ACC112 (cell line): ENCODE measurements around the gene TOPORS.
"Not testable (repeated sequence)": the region's sequence is repeated elsewhere in the genome, so short reads cannot be mapped to it uniquely, and the experiment has no call there.

Experiments used
- H2AFZ ChIP-seq: fragments of 200-600 bp; sonication (generic); one replicate; pipeline ENCODE4 v1.6.0; 2017; ENCODE audit warnings: antibody characterized with exemption, low read length; ENCODE audit not compliant: unreplicated experiment
- H3K27ac ChIP-seq: fragments of 200-600 bp; sonication (generic); 2 replicates; pipeline ENCODE4 v1.5.1; 2014; ENCODE audit warnings: low read depth, mild to moderate bottlenecking, antibody characterized with exemption, low read length, moderate library complexity
- H3K27me3 ChIP-seq: fragments of 200-600 bp; sonication (generic); 2 replicates; pipeline ENCODE4 v1.6.1; 2014; ENCODE audit warnings: mild to moderate bottlenecking, antibody characterized with exemption, low read length, moderate library complexity, mixed read lengths; ENCODE audit not compliant: insufficient read depth
- H3K36me3 ChIP-seq: fragments of 200-600 bp; sonication (generic); 2 replicates; pipeline ENCODE4 v1.6.1; 2016; ENCODE audit warnings: mild to moderate bottlenecking, antibody characterized with exemption, low read length, moderate library complexity, mixed read lengths; ENCODE audit not compliant: insufficient read depth
- H3K4me1 ChIP-seq: fragments of 200-600 bp; sonication (generic); one replicate; pipeline ENCODE4 v1.6.1; 2016; ENCODE audit warnings: low read length, mixed read lengths; ENCODE audit not compliant: insufficient read depth, unreplicated experiment, control insufficient read depth
- H3K4me3 ChIP-seq: fragments of 200-600 bp; sonication (generic); 2 replicates; pipeline ENCODE4 v1.5.1; 2014; ENCODE audit warnings: mild to moderate bottlenecking, low read depth, low read length
- H3K79me2 ChIP-seq: fragments of 200-600 bp; sonication (generic); one replicate; pipeline ENCODE4 v1.6.0; 2016; ENCODE audit warnings: low read length; ENCODE audit not compliant: control insufficient read depth, unreplicated experiment, insufficient read depth

Gene TOPORS

GRCh38 chr9:32552172-32552872 is at the start of gene TOPORS, which contains the start of gene SMIM27:
TSS of gene TOPORS (minus strand) at chr9:32552586. CDS start at chr9:32552436, 150 bp downstream.
TSS of gene SMIM27 (plus strand) at chr9:32552327. CDS start at chr9:32552435, 108 bp downstream.
- peaks cover 47% of the 10 kb centered on the region for H3K79me2 ChIP-seq
- H3K4me3 ChIP-seq = peak within 1 kb of the TSS; percentile 84

GRCh38 chr9:32599021-32599420 is 46.6 kb upstream of the TOPORS start:
- H3K4me1 ChIP-seq, H3K36me3 ChIP-seq, H2AFZ ChIP-seq, H3K27ac ChIP-seq, H3K79me2 ChIP-seq, H3K4me3 ChIP-seq: not testable (repeated sequence)
- peaks cover 34% of the 10 kb centered on the region; the same call in 1 of the 2 replicates for H3K27me3 ChIP-seq

More at GRCh38 chr9:32552172-32552872, at the start of gene TOPORS, which contains the start of gene SMIM27:
- Histone ChIP-seq H3K27me3 (no peaks in the 10 kb centered on the region), H3K27ac (peak within 1 kb of the TSS; percentile 87), H2AFZ (peak within 1 kb of the TSS; percentile 83), H3K4me1 (peaks cover 16% of the 10 kb centered on the region), H3K36me3 (peaks cover 3% of the 10 kb centered on the region; the same call in 1 of the 2 replicates)

DNA sequence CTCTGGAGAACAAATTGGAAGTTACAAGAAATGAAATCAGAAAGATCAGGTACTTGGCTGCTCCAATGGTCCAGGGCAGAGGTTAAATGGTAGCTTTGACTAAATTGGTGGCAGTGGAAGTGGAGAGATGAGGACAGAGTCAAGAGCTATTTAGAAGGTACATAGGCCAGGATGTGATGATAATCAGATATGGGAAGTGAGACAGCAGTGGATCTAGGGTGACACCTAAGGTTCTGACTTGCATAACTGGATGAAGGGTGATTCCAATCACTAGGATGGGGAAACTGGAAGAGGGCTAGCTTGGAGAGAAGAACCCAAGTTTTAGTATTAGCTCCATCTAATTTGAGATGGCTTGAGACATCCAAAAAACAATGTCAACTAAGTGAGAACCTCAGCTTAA is 44.5 kb upstream of the TOPORS start:
- Histone ChIP-seq H2AFZ (no peak overlapping the region), H3K4me1 (no peaks in the 10 kb centered on the region), H3K27me3 (peaks cover 28% of the 10 kb centered on the region; the same call in 1 of the 2 replicates), H3K27ac (no peak overlapping the region), H3K36me3 (no peaks in the 10 kb centered on the region), H3K4me3 (no peak overlapping the region), H3K79me2 (no peaks in the 10 kb centered on the region)

GRCh38 chr9:32596096-32596865 is 43.9 kb upstream of the TOPORS start:
- no peaks in the 10 kb centered on the region for H3K4me1 ChIP-seq
- no peaks in the 10 kb centered on the region for H3K36me3 ChIP-seq
- H3K27ac ChIP-seq = no peak overlapping the region

DNA sequence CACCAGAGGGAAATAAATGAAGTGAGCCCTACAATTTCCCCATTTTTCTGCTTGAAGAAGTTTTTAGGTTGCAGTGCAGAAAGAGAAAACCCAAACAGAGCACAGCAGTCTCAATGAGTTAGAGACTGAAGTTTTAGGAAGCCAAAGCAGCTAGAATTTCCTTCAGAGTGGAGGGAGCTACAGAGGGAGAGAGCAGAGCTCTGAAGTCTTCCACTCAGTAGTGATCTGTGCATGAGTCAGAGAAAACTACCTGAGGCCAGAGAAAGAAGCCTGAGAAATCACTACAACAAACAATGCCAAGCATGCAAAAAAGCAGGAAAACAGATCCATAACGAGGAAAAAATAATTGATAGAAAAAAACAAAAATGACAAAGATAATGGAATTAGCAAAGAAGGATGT is 38.5 kb upstream of the TOPORS start:
- no peaks in the 10 kb centered on the region; the same call in 1 of the 2 replicates for H3K27me3 ChIP-seq
- no peak overlapping the region for H3K27ac ChIP-seq

More at GRCh38 chr9:32596096-32596865, 43.9 kb upstream of the TOPORS start:
- no peak overlapping the region for H2AFZ ChIP-seq
- no peaks in the 10 kb centered on the region for H3K79me2 ChIP-seq
- no peak overlapping the region for H3K4me3 ChIP-seq
- peaks cover 25% of the 10 kb centered on the region; the same call in 1 of the 2 replicates for H3K27me3 ChIP-seq

DNA sequence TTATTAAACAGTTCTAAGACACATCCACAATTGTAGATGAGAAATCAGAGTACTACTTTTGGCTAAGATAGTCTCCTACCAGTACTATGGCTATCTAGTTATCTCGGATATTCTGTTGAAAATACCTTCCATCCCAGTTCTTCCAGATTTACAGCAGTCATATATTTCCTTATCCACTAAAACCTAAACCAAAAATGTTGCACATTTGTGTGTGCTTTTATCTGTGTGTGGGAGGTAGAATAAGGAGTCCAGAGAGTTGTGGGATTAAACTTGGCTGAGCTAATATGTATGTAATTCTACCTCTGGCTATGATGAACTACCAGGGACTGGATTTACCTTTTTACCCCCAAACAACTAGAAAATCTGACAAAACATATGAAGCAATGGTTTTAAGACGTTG is 38.1 kb upstream of the TOPORS start:
- Histone ChIP-seq H3K27ac (no peak overlapping the region), H3K36me3 (no peaks in the 10 kb centered on the region), H2AFZ (no peak overlapping the region), H3K27me3 (no peaks in the 10 kb centered on the region; the same call in 1 of the 2 replicates), H3K4me3 (no peak overlapping the region), H3K79me2 (no peaks in the 10 kb centered on the region), H3K4me1 (no peaks in the 10 kb centered on the region)

More for the DNA sequence above, 38.5 kb upstream of the TOPORS start:
- no peaks in the 10 kb centered on the region for H3K4me1 ChIP-seq
- H3K36me3 ChIP-seq = no peaks in the 10 kb centered on the region
- H2AFZ ChIP-seq = no peak overlapping the region
- no peaks in the 10 kb centered on the region for H3K79me2 ChIP-seq
- no peak overlapping the region for H3K4me3 ChIP-seq

GRCh38 chr9:32589083-32589723 is 36.8 kb upstream of the TOPORS start:
- Histone ChIP-seq H3K27me3 (no peaks in the 10 kb centered on the region; the same call in 1 of the 2 replicates), H2AFZ (no peak overlapping the region), H3K4me3 (no peak overlapping the region), H3K4me1 (no peaks in the 10 kb centered on the region), H3K36me3 (no peaks in the 10 kb centered on the region), H3K27ac (no peak overlapping the region), H3K79me2 (no peaks in the 10 kb centered on the region)

DNA sequence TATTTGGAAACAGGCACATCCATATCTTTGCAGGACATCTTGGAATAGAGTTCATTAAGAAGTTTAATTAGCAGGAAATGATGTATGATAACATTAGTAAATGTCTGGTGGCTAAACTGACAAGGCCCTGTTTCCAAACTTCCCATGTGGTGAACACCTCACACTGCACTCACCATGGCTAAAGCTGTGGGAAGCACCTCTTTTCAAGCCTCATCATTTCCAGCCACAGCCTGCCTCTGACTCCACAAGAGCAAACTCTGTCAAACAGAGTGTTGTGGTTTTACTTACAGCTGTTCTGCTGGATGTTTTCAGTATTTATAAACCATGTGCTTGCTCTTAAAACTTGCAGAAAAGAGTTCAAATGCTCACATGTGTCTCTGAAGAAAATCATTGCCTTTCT is 35.5 kb upstream of the TOPORS start:
- H3K27ac ChIP-seq = no peak overlapping the region
- no peaks in the 10 kb centered on the region for H3K4me1 ChIP-seq
- no peak overlapping the region for H3K4me3 ChIP-seq
- H3K79me2 ChIP-seq = no peaks in the 10 kb centered on the region
- no peak overlapping the region for H2AFZ ChIP-seq
- H3K27me3 ChIP-seq = no peaks in the 10 kb centered on the region; the same call in 1 of the 2 replicates
- H3K36me3 ChIP-seq = no peaks in the 10 kb centered on the region

DNA sequence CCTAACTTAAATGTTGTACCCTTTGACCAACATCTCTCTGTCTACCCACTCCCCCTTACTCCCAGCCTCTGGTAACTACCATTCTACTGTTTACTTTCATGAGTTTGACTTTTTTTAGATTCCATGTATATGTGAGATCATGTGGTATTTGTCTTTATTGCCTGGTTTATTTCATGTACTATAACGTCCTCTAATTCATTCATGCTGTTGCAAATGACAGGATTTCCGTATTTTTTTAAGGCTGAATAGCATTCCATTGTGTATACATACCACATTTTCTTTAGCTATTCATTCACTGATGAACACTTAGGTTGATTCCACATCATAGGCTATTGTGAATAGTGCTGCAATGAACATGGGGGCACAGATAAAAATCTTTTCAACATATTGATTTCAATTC is 32.4 kb upstream of the TOPORS start:
- H3K27ac ChIP-seq = no peak overlapping the region
- no peaks in the 10 kb centered on the region for H3K79me2 ChIP-seq
- H3K36me3 ChIP-seq = no peaks in the 10 kb centered on the region
- H3K27me3 ChIP-seq = no peaks in the 10 kb centered on the region; the same call in 1 of the 2 replicates
- H3K4me3 ChIP-seq = no peak overlapping the region
- no peak overlapping the region for H2AFZ ChIP-seq
- peaks cover 9% of the 10 kb centered on the region for H3K4me1 ChIP-seq

DNA sequence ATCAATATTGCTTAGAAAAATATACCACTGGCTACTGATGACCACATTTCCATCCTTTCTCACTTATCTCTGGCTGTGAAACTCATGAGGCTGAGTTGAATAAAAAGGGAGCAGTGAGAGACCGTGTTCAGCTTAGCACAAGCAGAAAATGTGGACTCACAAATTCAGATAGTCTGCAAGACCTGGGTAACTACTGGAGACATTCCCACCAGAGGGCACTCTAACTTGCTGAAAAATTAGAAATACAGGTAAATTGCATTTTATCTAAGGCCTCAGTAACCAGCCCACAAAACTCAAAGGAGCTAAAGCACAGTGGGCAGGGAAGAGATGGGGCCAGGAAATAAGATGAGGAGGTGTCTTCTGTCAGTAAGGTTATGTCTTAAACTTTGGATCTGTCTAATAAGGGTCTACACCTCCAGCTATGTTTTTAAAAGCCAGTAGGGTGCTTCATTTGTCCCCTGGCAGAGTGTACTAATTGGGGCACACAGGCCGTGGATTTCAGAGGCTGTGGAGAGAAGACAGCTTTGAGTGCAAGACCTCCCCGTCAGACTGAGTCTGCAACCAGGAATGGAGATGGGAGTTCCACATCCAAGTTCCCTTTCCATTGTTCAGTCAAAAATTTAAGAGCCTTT is 29.2 kb upstream of the TOPORS start:
- Histone ChIP-seq H3K4me1 (peaks cover 9% of the 10 kb centered on the region), H2AFZ (peak overlapping the region; percentile 0), H3K4me3 (0 out of 2 replicates have a peak overlapping the region, but pooled peaks have one; percentile 11), H3K36me3 (no peaks in the 10 kb centered on the region), H3K79me2 (no peaks in the 10 kb centered on the region), H3K27me3 (no peaks in the 10 kb centered on the region; the same call in 1 of the 2 replicates), H3K27ac (no peak overlapping the region)
